Esophagus muscularis mucosa (tissue), 4 donors: ENCODE results near the gene CFL1. TPM values are rescaled to one million over a fixed set of nuclear protein-coding genes. Genes with fewer than 3 reads are reported as not detected.

Source experiments
- DNase-seq: peaks from one replicate; pipeline ENCODE4 v3.0.0-alpha.2; 2017; ENCODE audit errors: extremely low spot score
- H3K27ac ChIP-seq, 4 donors: fragments of 200-600 bp; sonication (generic); replicated peaks in 1 of 4; 1 replicate in 3 of 4; 2 replicates in 1 of 4; pipeline ENCODE4 v1.5.1; 2016 to 2019; ENCODE audit warnings: mild to moderate bottlenecking in 1 of 4
- H3K27me3 ChIP-seq, 4 donors: fragments of 200-600 bp; sonication (generic); one replicate each; pipeline versions ENCODE4 v1.5.1 to v1.6.0; 2016 to 2019
- H3K36me3 ChIP-seq, 4 donors: fragments of 200-600 bp; sonication (generic); one replicate each; pipeline ENCODE4 v1.5.1; 2016 to 2019
- H3K4me1 ChIP-seq, 4 donors: fragments of 200-600 bp; sonication (generic); one replicate each; pipeline ENCODE4 v1.5.1; 2016 to 2019
- H3K4me3 ChIP-seq, 4 donors: fragments of 200-600 bp; sonication (generic); 1 replicate in 2 of 4; 2 replicates in 2 of 4; pipeline ENCODE4 v1.5.1; 2016 to 2019; ENCODE audit warnings: mild to moderate bottlenecking in 4 of 4, moderate library complexity in 1 of 4
- H3K9me3 ChIP-seq, 4 donors: fragments of 200-600 bp; sonication (generic); 1 replicate in 3 of 4; 2 replicates in 1 of 4; pipeline ENCODE4 v1.5.1; 2016 to 2019
- EP300 ChIP-seq: sonication (generic); formaldehyde crosslinking; IDR thresholded peaks from one replicate; pipeline ENCODE4 v1.6.1; 2017; ENCODE audit warnings: antibody characterized with exemption
- POLR2A ChIP-seq: fragments of 450-650 bp; IDR thresholded peaks from one replicate; pipeline ENCODE4 v1.6.1; 2017; ENCODE audit warnings: antibody characterized with exemption, moderate library complexity, mild to moderate bottlenecking, low read depth
- POLR2AphosphoS5 ChIP-seq, 2 donors: sonication (generic); formaldehyde crosslinking; IDR thresholded peaks; one replicate each; pipeline ENCODE4 v1.6.1; 2017; ENCODE audit warnings: antibody characterized with exemption in 2 of 2
- WGBS: methylation state at CpG from one replicate; pipeline ENCODE4 v1.1.5; 2018; 5-methylcytosine and 5-hydroxymethylcytosine counted together
- intact Hi-C: fragments of 100-400 bp; cut with DNase I; formaldehyde crosslinking; loops from one replicate; pipeline ENCODE4 v1.15.1; 2023
- total RNA-seq, 4 donors: library from RNA; depleted of rRNA; stranded (reverse); fragments of >200 nt; gene quantifications; one replicate each; pipeline versions ENCODE4 v1.1.0 to v1.2.1, GENCODE V29; 2016
- TF ChIP-seq, protein P1 (sequence below), 3 experiments: fragments of 200-600 bp in 2 of 3; fragments of 450-650 bp in 1 of 3; sonication (generic) in 2 of 3; IDR thresholded peaks; one replicate each; pipeline ENCODE4 v1.5.1; 2017 to 2019; ENCODE audit warnings: antibody characterized with exemption in 3 of 3, mild to moderate bottlenecking in 2 of 3, moderate library complexity in 1 of 3

CFL1 gene
- total RNA-seq, 4 donors from 2014 or later, result 610 to 793 (median 738) TPM

DNA sequence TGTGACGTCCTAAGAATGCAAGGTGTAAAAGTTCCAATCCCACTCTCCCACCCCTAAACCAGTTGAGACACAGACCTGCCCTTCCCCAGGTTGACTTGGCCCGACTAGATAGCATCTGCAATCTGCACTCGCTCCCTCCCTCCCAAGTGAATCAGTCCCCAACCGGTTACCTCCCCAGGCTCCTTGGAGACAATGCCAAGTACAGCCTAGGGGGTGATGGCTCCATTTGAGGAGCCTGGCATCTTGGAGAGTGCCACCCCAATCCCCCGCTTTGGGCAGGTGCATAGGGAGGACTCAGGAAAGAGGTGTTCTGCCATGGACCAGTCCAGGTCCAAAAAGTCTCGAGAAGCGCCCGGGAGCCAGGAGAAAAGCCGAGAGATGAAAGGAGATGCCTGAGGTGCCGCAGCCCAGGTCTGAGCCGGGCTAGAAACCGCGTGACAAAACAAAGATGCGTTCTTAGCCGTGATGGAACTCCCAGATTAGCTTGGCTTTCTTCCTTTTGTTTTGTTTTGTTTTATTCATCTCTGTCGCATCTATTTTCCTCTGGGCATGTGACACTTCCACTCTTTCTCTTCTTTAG, 42.9 kb downstream of the CFL1 start:
- WGBS, result 88% methylated on average over 16 of the region's 16 CpGs
- Histone ChIP-seq H3K27me3 (no peaks in the 10 kb centered on the region), H3K4me1 (peaks cover 4 to 24% (median 15%) of the 10 kb centered on the region in 4 donors), H3K36me3 (peaks cover 0 to 5% (median 0%) of the 10 kb centered on the region in 4 donors), H3K4me3 (no peak overlapping the region), H3K27ac (no peak overlapping the region), H3K9me3 (no peaks in the 10 kb centered on the region)
- no peak for DNase-seq
- intact Hi-C loops, result loop anchor here (10.0 kb wide), 1 partner anchor 190 kb away; no protein-coding TSS in a partner anchor
- no peak for TF ChIP-seq EP300
- TF ChIP-seq POLR2AphosphoS5 (IDR thresholded peaks at IDR 0.05), result no peak
- TF ChIP-seq, protein P1, sequence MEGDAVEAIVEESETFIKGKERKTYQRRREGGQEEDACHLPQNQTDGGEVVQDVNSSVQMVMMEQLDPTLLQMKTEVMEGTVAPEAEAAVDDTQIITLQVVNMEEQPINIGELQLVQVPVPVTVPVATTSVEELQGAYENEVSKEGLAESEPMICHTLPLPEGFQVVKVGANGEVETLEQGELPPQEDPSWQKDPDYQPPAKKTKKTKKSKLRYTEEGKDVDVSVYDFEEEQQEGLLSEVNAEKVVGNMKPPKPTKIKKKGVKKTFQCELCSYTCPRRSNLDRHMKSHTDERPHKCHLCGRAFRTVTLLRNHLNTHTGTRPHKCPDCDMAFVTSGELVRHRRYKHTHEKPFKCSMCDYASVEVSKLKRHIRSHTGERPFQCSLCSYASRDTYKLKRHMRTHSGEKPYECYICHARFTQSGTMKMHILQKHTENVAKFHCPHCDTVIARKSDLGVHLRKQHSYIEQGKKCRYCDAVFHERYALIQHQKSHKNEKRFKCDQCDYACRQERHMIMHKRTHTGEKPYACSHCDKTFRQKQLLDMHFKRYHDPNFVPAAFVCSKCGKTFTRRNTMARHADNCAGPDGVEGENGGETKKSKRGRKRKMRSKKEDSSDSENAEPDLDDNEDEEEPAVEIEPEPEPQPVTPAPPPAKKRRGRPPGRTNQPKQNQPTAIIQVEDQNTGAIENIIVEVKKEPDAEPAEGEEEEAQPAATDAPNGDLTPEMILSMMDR (IDR thresholded peaks at IDR 0.05), result no peak
- TF ChIP-seq POLR2A, result no peak

DNA sequence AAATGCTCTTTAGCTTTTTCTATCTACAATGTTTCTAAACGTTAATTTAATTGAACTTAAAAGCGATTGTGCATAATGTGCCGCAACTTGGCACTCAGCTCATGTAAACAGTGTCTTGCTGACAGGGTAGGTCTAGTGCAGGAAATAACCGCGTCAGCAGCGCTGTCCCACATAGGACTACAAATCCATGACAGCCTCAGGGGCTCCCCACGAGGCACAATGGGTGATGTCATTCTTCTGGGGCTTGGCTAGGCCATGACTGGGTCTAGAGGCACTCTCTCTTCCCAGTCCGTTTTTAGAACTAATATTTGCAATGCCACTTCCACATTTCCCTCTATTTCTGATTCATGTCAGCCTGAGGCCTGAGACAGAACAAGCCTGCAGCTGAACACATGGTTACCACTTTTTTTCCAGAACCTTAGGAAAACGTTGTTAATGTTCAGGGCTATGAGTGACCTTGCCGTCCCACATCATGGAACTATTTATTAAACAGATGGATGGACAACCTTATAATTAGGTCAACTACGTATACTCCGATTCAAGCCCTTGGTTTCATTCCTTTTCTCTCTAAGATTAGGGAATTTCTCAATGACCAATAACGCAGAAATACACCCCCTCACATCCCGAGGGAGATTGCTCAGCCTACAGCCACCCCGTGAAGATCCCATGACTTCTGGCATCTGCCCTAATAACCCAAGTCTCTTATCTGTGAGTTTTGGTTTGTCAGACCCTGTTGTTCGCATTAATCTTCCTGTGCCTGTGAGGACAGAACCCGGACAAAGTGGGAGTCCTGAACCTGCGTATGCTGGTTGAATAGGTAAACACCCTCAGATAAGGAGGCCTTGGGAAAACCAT, 43.6 kb downstream of the CFL1 start:
- TF ChIP-seq, protein P1 (IDR thresholded peaks at IDR 0.05), result no peak
- no peak for TF ChIP-seq POLR2AphosphoS5 (IDR thresholded peaks at IDR 0.05)
- TF ChIP-seq EP300, result no peak
- no peak for TF ChIP-seq POLR2A
- DNase-seq, result no peak
- intact Hi-C loops, result loop anchor here (10.0 kb wide), 1 partner anchor 190 kb away; no protein-coding TSS in a partner anchor
- H3K4me3 ChIP-seq, result no peak overlapping the region
- H3K4me1 ChIP-seq, result peaks cover 4 to 24% (median 15%) of the 10 kb centered on the region in 4 donors
- H3K9me3 ChIP-seq, result no peaks in the 10 kb centered on the region
- peaks cover 0 to 5% (median 0%) of the 10 kb centered on the region in 4 donors for H3K36me3 ChIP-seq
- H3K27me3 ChIP-seq, result no peaks in the 10 kb centered on the region
- WGBS, result 74% methylated on average over 18 of the region's 18 CpGs
- H3K27ac ChIP-seq, result no peak overlapping the region

DNA sequence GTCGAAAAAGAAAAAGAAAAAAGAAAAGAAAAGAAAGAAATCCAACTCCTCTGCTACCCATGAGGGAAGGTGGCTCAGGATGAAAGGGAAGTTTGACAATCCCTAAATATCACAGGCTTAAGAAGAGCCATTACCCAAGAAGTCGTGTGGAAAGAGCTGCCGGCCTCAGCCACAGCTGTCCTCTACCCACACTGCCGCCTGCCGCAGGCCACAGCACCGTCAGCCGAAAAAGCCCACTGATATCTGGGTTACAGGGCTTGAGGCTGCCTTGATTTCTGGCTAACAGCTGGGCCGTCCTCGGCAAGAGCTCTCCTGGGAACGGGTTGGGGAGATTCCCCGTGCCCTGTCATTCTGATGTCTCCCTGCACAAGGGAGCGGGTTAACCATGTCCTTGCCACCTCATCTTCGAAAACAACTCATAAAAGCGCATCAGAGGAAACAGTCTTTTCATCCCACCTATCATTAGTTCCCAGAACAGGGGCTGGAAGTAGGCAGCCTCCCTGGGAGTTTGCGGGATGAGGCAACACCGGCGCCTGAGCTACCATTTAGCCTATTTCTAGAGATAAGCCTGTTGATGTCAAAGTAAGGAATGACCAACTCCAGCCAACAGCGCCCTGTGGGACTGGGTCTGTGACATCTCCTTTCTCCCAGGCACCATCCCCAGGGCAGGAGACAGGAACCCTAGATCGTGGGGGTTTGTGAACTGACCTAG, 46.1 kb downstream of the CFL1 start:
- H3K27ac ChIP-seq, result no peak overlapping the region
- TF ChIP-seq, protein P1 (IDR thresholded peaks at IDR 0.05), result no peak
- no peak for TF ChIP-seq EP300
- TF ChIP-seq POLR2A, result no peak
- no peak for TF ChIP-seq POLR2AphosphoS5 (IDR thresholded peaks at IDR 0.05)
- peaks cover 0 to 5% (median 0%) of the 10 kb centered on the region in 4 donors for H3K36me3 ChIP-seq
- H3K4me3 ChIP-seq, result no peak overlapping the region
- 65% methylated on average over 18 of the region's 19 CpGs for WGBS
- H3K9me3 ChIP-seq, result no peaks in the 10 kb centered on the region
- no peaks in the 10 kb centered on the region for H3K27me3 ChIP-seq
- DNase-seq, result no peak
- H3K4me1 ChIP-seq, result peaks cover 0 to 13% (median 5%) of the 10 kb centered on the region in 4 donors
- intact Hi-C loops, result loop anchor here (10.0 kb wide), 1 partner anchor 187 kb away; no protein-coding TSS in a partner anchor

DNA sequence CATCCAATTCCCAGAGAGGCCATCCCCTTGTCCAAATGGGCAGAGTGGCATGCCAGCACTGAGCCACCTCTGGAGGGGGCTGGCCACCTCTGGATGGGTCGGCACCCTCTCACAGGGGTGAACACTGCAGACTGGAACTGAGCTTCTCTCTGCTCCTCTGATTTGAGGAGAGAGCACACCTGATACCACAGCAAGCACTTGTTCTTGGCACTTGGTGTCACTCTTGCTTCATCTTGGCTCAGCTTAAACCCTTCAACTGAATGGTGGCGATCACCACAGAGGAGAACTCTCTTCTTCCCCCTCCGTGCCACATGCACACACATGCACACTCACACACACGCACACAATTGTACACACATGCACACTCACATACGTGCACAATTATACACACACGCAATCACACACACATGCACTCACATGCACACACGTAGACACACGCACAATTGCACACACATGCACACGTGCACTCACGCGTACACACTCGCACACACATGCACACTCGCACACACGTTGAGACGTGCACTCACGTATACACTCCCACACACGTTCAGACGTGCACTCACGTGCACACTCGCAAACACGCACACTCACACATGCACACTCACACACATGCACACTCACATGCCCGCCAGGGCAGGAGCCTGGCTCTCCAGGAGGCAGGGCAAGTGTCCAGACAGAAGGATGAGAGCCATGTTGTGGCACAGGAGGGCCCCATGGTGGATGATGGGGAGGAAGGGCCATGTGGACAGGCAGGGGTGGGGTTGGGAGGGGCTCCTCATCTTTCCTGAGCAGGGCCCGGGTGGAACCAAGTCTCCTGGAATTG, 47.7 kb downstream of the CFL1 start:
- peaks cover 0 to 7% (median 0%) of the 10 kb centered on the region in 4 donors for H3K4me1 ChIP-seq
- TF ChIP-seq, protein P1 (IDR thresholded peaks at IDR 0.05), result no peak
- no peak for TF ChIP-seq POLR2A
- TF ChIP-seq EP300, result no peak
- no peak for TF ChIP-seq POLR2AphosphoS5 (IDR thresholded peaks at IDR 0.05)
- no peak for DNase-seq
- no peak overlapping the region for H3K4me3 ChIP-seq
- WGBS, result 81% methylated on average over 23 of the region's 23 CpGs
- H3K36me3 ChIP-seq, result peaks cover 0 to 5% (median 0%) of the 10 kb centered on the region in 4 donors
- no peak overlapping the region for H3K27ac ChIP-seq
- intact Hi-C loops, result loop anchor here (10.0 kb wide), 1 partner anchor 185 kb away; no protein-coding TSS in a partner anchor
- H3K9me3 ChIP-seq, result no peaks in the 10 kb centered on the region
- H3K27me3 ChIP-seq, result peaks cover 0 to 2% (median 0%) of the 10 kb centered on the region in 4 donors
